ENCODE results near the gene KCNMA1. TPM values are rescaled to one million over a fixed set of nuclear protein-coding genes. Genes with fewer than 3 reads are reported as not detected.

Gene KCNMA1
- total RNA-seq, 3 donors from 2014 or later (not counting 1 experiment from before 2014, with no cell fraction given), result 0.40 to 1.8 (median 0.63) TPM

GRCh38 chr10:77024461-77024860 lies 613.1 kb downstream of the KCNMA1 start:
- H3K4me3 Mint-ChIP-seq, result no peak overlapping the region
- Histone ChIP-seq H3K4me1 (ENCODE audit: control insufficient read depth, insufficient read depth, low read length) (no peaks in the 10 kb centered on the region), H3K27me3 (ENCODE audit: control insufficient read depth, insufficient read depth, low read length) (no peaks in the 10 kb centered on the region), H3K4me3 (ENCODE audit: low read length) (no peak overlapping the region), H3K9me3 (ENCODE audit: control insufficient read depth, insufficient read depth, low read length) (no peaks in the 10 kb centered on the region), H3K36me3 (ENCODE audit: control insufficient read depth, insufficient read depth, low read length) (no peaks in the 10 kb centered on the region), H3K27ac (ENCODE audit: low read length) (no peak overlapping the region)
- ATAC-seq, result no peak
- intact Hi-C loops (cut with micrococcal nuclease), result no loop called here
- no peaks in the 10 kb centered on the region for H3K36me3 Mint-ChIP-seq
- no peaks in the 10 kb centered on the region for H3K9me3 Mint-ChIP-seq
- no peaks in the 10 kb centered on the region for H3K4me1 Mint-ChIP-seq
- no peak for TF ChIP-seq CTCF (IDR thresholded peaks at IDR 0.05)
- peaks cover 19 to 35% of the 10 kb centered on the region in 2 donors for H3K27me3 Mint-ChIP-seq (ENCODE audit: low read depth in 2 of 2)
- no peak overlapping the region for H3K27ac Mint-ChIP-seq
- DNase-seq, result no peak

GRCh38 chr10:77023396-77023795 lies 614.2 kb downstream of the KCNMA1 start:
- Mint-ChIP-seq H3K27me3 (ENCODE audit: low read depth in 2 of 2) (peaks cover 13 to 31% of the 10 kb centered on the region in 2 donors), H3K4me3 (no peak overlapping the region), H3K9me3 (no peaks in the 10 kb centered on the region), H3K36me3 (no peaks in the 10 kb centered on the region), H3K27ac (no peak overlapping the region), H3K4me1 (no peaks in the 10 kb centered on the region)
- Histone ChIP-seq H3K27me3 (ENCODE audit: control insufficient read depth, insufficient read depth, low read length) (no peaks in the 10 kb centered on the region), H3K27ac (ENCODE audit: low read length) (no peak overlapping the region), H3K9me3 (ENCODE audit: control insufficient read depth, insufficient read depth, low read length) (no peaks in the 10 kb centered on the region), H3K36me3 (ENCODE audit: control insufficient read depth, insufficient read depth, low read length) (no peaks in the 10 kb centered on the region), H3K4me3 (ENCODE audit: low read length) (no peak overlapping the region), H3K4me1 (ENCODE audit: control insufficient read depth, insufficient read depth, low read length) (no peaks in the 10 kb centered on the region)
- ATAC-seq, result no peak
- TF ChIP-seq CTCF (IDR thresholded peaks at IDR 0.05), result no peak
- intact Hi-C loops (cut with micrococcal nuclease), result no loop called here
- 88% methylated on average over 1 of the region's 2 CpGs for WGBS (ENCODE audit: insufficient coverage)
- DNase-seq, result no peak

GRCh38 chr10:77022671-77023070 lies 614.9 kb downstream of the KCNMA1 start:
- H3K27ac Mint-ChIP-seq, result no peak overlapping the region
- intact Hi-C loops (cut with micrococcal nuclease), result no loop called here
- peaks cover 11 to 26% of the 10 kb centered on the region in 2 donors for H3K27me3 Mint-ChIP-seq (ENCODE audit: low read depth in 2 of 2)
- ATAC-seq (no peak), DNase-seq (no peak)
- Histone ChIP-seq H3K27ac (ENCODE audit: low read length) (no peak overlapping the region), H3K36me3 (ENCODE audit: control insufficient read depth, insufficient read depth, low read length) (no peaks in the 10 kb centered on the region), H3K4me3 (ENCODE audit: low read length) (no peak overlapping the region), H3K27me3 (ENCODE audit: control insufficient read depth, insufficient read depth, low read length) (no peaks in the 10 kb centered on the region), H3K4me1 (ENCODE audit: control insufficient read depth, insufficient read depth, low read length) (no peaks in the 10 kb centered on the region), H3K9me3 (ENCODE audit: control insufficient read depth, insufficient read depth, low read length) (no peaks in the 10 kb centered on the region)
- no peaks in the 10 kb centered on the region for H3K36me3 Mint-ChIP-seq
- H3K4me3 Mint-ChIP-seq, result no peak overlapping the region
- WGBS (ENCODE audit: insufficient coverage), result 92% methylated on average over 3 of the region's 4 CpGs
- no peak for TF ChIP-seq CTCF (IDR thresholded peaks at IDR 0.05)
- no peaks in the 10 kb centered on the region for H3K4me1 Mint-ChIP-seq
- no peaks in the 10 kb centered on the region for H3K9me3 Mint-ChIP-seq

GRCh38 chr10:77021966-77022490 lies 615.6 kb downstream of the KCNMA1 start:
- ATAC-seq (no peak), DNase-seq (no peak)
- Mint-ChIP-seq H3K9me3 (no peaks in the 10 kb centered on the region), H3K27ac (no peak overlapping the region), H3K4me1 (no peaks in the 10 kb centered on the region), H3K4me3 (no peak overlapping the region), H3K27me3 (ENCODE audit: low read depth in 2 of 2) (peaks cover 11 to 26% of the 10 kb centered on the region in 2 donors), H3K36me3 (no peaks in the 10 kb centered on the region)
- Histone ChIP-seq H3K27ac (ENCODE audit: low read length) (no peak overlapping the region), H3K27me3 (ENCODE audit: control insufficient read depth, insufficient read depth, low read length) (no peaks in the 10 kb centered on the region), H3K4me3 (ENCODE audit: low read length) (no peak overlapping the region), H3K4me1 (ENCODE audit: control insufficient read depth, insufficient read depth, low read length) (no peaks in the 10 kb centered on the region), H3K9me3 (ENCODE audit: control insufficient read depth, insufficient read depth, low read length) (no peaks in the 10 kb centered on the region), H3K36me3 (ENCODE audit: control insufficient read depth, insufficient read depth, low read length) (no peaks in the 10 kb centered on the region)
- WGBS (ENCODE audit: insufficient coverage), result 92% methylated on average over 2 of the region's 4 CpGs
- intact Hi-C loops (cut with micrococcal nuclease), result no loop called here
- TF ChIP-seq CTCF (IDR thresholded peaks at IDR 0.05), result no peak
